T-helper 2 cell treated with Interferon-gamma antibody and Interleukin-4, amounts not matched to agents 100 ng/mL and 5 ng/mL, for 36 hours (primary cell): Measurements from ENCODE around the gene STK32C. TPM values are rescaled to one million over a fixed set of nuclear protein-coding genes. Genes with fewer than 3 reads are reported as not detected.
"Not testable (repeated sequence)": the region's sequence is repeated elsewhere in the genome, so short reads cannot be mapped to it uniquely, and the experiment has no call there.

Source experiments
- intact Hi-C: fragments of 100-400 bp; cut with micrococcal nuclease; formaldehyde crosslinking; loops from one replicate; pipeline ENCODE4 v1.15.1; 2023
- total RNA-seq: library from RNA; stranded (reverse); gene quantifications from 2 replicates; pipeline ENCODE4 v1.2.3, GENCODE V29; 2022

STK32C gene
- total RNA-seq, 1 donor from 2014 or later, result 10.6 TPM

- intact Hi-C loops, result no loop called here
Measured at GRCh38 chr10:132303361-132304115, 4.2 kb downstream of the STK32C start.

- intact Hi-C loops, result no loop called here
Measured at GRCh38 chr10:132302421-132303310, 5.1 kb downstream of the STK32C start.

GRCh38 chr10:132301371-132302330 is 6.1 kb downstream of the STK32C start:
- intact Hi-C loops, result no loop called here

GRCh38 chr10:132300582-132300981 is 7.2 kb downstream of the STK32C start:
- intact Hi-C loops, result no loop called here

DNA sequence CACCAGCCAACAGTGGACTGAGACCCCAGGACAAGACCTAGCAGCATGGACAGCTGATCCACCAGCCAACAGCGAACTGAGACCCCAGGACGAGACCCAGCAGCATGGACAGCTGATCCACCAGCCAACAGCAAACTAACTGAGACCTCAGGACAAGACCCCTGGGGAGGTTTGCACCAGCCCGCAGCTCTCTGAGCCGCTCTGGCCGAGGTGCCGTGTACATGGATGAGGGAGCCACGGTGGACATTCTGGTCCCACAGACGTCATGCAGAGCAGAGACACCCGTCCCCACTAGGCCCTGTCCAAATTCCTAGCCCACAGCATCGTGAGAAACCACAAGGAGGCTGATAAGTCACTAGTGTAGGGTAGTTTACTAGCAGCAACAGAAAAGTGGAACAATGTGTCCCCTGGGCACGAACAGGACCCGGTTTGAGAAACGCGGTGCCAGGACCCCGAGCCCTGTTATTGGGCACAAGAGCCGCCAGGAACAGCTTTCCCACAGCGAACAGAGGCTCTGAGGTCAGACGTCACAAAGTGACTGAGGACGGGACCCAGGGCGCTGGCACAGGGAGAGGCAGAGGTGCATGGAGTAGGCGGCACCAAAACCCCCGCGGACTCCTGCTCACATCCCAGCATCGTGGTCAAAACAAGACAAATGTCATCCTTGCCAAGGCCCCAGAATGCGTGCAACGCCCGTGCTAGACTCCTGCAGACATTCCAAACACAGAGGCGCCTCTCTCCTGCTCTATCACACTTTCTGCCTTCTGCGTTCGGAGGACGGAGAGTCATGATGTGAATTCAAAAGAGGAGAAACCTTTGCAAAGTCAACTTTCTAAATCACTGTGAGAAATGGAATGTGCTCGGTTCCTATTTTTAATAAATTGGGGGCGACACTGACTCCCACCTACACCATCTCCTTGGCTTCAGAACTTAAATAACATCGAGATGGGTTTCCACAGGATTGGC is 8.1 kb downstream of the STK32C start:
- intact Hi-C loops, result no loop called here

GRCh38 chr10:132298038-132298881 is 9.5 kb downstream of the STK32C start:
- intact Hi-C loops, result no loop called here

DNA sequence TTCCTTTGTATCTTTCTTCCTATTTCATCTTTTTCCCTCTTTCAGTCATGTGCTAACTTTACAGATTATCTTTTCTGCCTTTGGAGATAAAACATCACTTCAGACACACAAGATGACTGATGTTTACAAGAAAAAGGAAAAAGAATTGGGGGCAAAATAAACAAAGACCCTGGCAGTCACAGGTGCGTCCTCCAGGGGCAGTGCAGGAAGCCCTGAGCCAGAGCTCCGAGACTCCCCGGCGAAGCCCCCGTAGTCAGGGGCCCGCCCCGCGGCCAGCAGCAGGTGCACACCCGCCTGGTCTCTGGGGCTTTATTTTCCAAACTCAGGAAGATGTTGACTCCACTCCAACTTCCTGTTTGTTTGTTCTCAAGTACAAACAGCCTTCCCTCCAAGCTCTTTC is 10.2 kb downstream of the STK32C start:
- intact Hi-C loops, result no loop called here

DNA sequence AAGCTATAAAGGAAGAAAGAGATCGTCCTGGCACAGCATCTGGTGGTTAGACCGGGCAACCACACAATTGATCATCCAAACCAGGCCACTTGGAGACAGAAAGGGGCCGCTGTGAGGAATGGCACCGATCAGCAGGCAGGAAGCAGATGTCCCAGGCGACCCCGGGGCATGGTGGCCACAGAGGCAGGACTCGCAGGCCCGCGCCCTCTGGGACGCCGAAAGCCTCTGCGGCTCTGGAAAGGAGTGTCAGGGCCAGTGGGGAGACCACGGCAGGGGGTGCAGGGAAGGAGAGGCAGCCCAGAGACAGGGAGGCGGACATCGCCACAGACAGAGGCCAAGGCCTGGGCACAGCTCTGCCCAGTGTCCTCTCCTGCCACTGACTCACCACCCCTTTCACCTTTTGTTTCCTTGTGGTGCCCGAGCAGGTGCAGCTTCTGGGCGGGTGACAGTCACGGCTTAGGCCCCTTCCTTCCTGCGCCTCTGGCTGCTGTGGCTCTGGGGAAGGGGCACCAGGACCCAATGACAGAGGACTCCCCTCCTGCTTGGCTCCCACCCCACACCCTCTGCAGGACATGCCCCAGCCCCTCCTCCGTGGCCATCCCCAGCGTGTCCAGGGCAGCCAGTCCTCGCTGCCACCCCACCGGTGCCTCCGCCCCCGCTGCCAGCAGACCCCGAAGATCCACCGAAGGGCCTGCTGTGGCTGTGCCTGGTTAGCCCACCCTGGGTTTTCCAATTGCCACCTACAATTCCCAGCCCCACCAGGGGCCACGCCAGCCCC is 10.9 kb downstream of the STK32C start:
- intact Hi-C loops, result no loop called here

GRCh38 chr10:132295481-132295880 is 12.3 kb downstream of the STK32C start:
- intact Hi-C loops, result not testable (repeated sequence)

DNA sequence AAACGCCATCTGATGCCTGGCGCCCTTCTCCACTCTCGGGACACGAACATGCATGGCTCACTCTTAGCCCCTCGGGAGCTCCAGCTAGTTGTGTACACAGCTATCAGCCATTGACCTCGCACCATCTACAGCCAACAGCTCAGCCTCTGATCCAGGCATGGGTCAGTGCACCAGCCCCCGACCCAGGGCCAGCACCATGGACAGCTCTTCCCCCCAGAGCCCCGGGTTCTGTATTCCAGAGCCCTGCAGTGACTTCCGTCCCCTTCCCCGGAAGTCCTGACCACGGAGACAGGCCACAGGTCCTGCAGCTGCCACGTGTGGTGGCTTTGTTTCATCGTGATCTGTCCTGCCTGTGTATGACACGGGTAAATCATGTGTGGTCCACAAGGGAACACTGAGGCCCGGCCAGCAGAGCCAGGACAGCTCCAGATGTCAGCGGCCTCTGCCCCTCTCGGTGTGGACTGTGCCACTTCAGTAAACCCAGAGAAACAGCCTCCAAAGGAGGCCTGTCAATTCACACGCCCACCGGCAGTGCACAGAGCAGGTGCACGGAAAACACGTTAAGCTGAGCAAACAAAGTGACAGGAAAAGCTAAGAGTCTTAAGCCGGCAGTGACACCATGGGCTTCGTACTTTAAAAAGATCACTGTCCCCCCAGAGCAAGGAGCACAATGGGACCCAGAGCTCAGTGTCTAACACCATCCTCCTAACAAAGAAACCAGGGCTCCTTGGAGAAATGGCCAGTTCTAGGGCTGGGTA is 13.0 kb downstream of the STK32C start:
- intact Hi-C loops, result no loop called here

DNA sequence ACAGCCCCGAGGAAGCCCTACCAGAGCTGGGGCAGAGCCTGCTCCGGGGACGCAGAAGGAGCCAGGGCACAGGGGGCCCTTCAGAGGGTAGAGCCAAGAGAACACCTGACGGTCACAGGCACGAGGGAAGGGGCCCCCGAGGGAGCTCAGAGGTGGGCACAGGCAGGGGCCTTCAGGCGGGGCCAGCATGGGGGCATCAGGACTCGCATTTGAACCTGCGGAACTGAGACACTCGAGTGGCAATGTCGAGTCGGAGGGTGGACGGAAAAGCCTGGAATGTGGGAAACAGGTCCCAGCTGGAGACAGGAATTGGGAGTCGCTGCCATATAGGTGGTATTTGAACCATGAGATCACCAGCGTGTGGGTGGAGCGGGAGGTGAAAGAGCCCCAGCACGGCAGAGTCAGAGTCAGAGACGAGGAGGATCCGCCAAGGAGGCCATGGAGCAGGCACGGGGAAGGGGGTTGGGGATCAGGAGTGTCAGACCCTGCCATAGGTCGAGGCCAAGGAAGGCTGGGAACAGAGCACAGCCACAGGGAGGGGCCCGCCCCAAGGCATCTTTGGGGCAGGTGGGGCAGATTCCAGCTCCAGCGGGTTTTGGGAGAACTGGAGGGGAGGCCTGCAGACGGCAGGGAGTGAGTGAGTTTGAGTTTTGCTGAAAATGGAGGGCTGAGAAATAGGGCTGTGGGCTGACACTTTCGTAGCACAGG is 13.8 kb downstream of the STK32C start:
- intact Hi-C loops, result no loop called here

DNA sequence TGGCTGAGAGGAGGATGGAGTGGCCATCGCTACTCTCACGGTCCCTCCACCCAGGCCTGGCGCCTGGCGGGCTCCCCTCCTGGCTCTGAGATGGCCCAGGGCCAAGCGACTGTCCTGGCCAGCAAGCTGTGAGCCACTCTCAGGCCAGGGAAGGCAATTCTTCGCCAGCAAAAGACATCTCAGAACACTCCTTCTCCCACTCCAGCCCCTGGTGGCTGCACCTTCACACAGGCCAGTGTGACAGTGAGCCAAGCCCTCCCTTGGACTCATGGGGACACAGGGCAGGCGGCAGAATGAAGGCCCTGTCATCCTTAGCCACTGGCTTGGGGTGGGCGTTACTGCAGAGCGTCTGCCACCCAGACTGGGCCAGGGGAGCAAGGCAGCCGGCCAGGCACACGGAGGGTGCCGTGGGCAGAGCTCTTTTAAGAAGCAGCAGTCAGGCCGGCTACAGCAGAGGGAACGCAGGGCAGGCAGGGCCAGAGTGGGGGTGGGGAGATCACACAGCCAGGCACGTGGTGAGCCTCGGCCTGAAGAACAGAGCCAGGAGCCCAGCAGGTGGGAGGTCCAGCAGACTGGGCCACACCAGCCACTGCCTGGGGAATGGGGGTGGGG is 14.4 kb downstream of the STK32C start:
- intact Hi-C loops, result no loop called here

DNA sequence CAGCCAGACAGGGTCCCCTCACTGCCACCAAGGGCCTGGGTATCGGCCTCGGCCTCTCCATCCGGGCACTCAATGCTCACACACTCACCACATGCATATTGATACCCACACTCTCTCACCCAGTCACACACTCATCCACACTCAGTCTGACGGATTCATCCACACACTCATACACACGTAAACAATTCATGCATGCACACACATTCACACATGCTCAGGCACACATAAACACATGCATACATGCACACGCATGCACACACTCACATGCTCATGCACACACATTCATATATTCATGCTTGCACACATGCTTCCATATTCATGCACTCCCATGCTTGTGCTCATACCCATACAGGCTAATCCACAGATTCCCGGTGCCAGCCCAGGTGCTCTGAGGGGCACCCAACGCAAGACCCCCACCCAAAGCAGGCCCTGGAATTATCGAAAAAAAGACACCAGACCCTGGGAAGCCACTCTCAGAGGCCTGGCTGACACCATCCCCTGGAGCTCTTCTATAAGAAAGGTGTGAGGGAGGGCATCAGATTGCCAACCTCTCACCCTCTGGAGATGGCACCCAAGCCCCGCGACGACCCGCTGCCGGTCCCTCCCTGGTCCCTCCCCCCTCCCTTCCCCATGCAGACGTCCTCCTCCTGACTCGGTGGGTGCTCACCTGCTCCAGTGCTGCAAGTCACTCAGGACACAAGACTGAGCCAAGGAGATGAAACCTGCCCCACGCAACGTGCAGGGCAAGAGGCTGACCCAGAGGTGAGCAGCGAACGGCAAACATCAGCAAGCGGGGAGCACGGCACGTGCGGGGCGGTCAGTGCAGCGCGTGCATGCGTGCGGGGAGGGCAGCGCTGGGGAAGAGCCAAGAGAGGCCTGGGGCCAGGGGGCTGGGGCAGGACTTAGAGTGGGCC is 15.2 kb downstream of the STK32C start:
- intact Hi-C loops, result no loop called here

- intact Hi-C loops, result no loop called here
Measured at GRCh38 chr10:132291826-132292225, 15.9 kb downstream of the STK32C start.

DNA sequence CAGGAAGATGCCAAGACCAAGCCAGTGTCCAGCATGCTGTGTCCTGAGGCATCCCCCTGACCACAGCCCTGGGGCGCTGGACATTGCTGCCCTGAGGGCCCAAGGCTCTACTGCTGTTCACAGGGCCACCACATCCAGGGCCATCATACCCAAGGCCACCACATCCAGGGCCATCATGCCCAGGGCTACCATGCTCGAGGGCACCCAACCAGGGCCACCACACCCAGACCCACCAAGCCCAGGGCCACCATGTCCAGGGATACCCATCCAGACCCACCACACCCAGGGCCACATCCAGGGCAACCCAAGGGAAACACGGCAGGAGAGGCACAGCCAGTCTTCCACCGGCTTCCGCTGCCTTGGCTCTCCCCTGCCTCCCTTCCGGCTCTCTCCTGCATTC is 17.1 kb downstream of the STK32C start:
- intact Hi-C loops, result no loop called here

DNA sequence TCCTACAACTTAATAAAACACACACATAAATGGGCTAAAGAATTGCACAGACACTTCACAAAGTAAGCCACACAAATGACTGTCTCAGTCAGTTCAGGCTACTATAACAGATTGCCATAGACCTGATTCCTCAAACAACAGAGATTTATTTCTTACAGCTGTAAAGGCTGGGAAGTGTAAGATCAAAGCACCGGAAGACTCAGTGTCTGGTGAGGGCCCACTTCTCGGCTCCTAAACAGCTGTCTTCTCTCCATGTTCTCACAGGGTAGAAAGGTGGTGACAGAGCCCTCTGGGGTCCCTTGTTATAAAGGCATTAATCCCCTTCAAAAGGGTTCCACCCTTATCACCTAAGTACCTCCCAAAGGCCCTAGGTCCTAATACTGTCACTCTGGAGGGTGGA is 18.3 kb downstream of the STK32C start:
- intact Hi-C loops, result no loop called here
